Measurements from ENCODE around the gene PDE6B. TPM values are rescaled to one million over a fixed set of nuclear protein-coding genes. Genes with fewer than 3 reads are reported as not detected.

The PDE6B gene
- total and polyA plus RNA-seq, 2 donors (not counting 1 experiment from before 2014, with no cell fraction given): 2.1 TPM; not detected in 1

DNA sequence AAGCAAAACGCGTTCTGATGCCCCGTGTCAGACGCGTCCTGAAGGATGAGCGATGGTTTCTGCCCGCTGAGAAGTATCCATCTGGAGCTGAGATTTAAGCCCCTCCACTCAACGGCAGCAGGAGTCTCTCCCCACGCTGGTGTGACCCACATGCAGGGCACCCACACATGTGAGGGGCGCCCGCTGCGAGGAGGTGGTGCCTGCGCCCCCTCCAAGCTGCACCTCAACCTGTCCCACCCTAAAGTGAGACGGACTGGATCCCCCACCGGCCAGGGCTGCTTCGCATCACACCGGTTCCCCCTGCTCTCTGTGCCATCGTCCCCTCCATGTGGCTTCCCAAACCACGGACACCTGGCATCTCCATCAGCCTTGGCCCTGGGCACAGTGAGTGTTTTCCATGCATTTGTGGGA, 4.5 kb upstream of the PDE6B start:
- Histone ChIP-seq H3K4me3 (replicated peaks in 1 of 4; ENCODE audit: control extremely low read depth in 1 of 4, insufficient read depth in 1 of 4, low read depth in 3 of 4, low read length in 4 of 4) (no peak overlapping the region), H3K4me1 (ENCODE audit: control insufficient read depth, extremely low read depth, insufficient read depth, low read length) (no peaks in the 10 kb centered on the region), H3K9ac (ENCODE audit: insufficient read depth, low read length) (no peak overlapping the region), H3K79me2 (ENCODE audit: control insufficient read depth, insufficient read depth, low read length) (no peaks in the 10 kb centered on the region), H2AFZ (ENCODE audit: low read length) (no peak overlapping the region), H4K20me1 (ENCODE audit: control insufficient read depth, extremely low read depth, insufficient read depth, low read length) (no peaks in the 10 kb centered on the region), H3K9me3 (ENCODE audit: control insufficient read depth, insufficient read depth, low read depth, low read length) (peaks cover 2% of the 10 kb centered on the region), H3K4me2 (ENCODE audit: extremely low read depth, insufficient read depth, low read length) (no peak overlapping the region), H3K27me3 (ENCODE audit: control insufficient read depth, insufficient read depth, low read length) (no peaks in the 10 kb centered on the region), H3K36me3 (ENCODE audit: control insufficient read depth, insufficient read depth, low read length) (no peaks in the 10 kb centered on the region), H3K27ac (ENCODE audit: insufficient read depth, low read length) (no peak overlapping the region)
- no peak for DNase-seq (ENCODE audit: low read depth in 2 of 2)
- no peak for TF ChIP-seq EZH2 (IDR thresholded peaks at IDR 0.05; ENCODE audit: low read length, missing control alignments)
- TF ChIP-seq, protein P1, sequence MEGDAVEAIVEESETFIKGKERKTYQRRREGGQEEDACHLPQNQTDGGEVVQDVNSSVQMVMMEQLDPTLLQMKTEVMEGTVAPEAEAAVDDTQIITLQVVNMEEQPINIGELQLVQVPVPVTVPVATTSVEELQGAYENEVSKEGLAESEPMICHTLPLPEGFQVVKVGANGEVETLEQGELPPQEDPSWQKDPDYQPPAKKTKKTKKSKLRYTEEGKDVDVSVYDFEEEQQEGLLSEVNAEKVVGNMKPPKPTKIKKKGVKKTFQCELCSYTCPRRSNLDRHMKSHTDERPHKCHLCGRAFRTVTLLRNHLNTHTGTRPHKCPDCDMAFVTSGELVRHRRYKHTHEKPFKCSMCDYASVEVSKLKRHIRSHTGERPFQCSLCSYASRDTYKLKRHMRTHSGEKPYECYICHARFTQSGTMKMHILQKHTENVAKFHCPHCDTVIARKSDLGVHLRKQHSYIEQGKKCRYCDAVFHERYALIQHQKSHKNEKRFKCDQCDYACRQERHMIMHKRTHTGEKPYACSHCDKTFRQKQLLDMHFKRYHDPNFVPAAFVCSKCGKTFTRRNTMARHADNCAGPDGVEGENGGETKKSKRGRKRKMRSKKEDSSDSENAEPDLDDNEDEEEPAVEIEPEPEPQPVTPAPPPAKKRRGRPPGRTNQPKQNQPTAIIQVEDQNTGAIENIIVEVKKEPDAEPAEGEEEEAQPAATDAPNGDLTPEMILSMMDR (conservative IDR thresholded peaks at IDR 0.05 in 1 of 2, IDR thresholded peaks at IDR 0.05 in 1 of 2; ENCODE audit: low read depth in 1 of 2, low read length in 2 of 2): no peak

DNA sequence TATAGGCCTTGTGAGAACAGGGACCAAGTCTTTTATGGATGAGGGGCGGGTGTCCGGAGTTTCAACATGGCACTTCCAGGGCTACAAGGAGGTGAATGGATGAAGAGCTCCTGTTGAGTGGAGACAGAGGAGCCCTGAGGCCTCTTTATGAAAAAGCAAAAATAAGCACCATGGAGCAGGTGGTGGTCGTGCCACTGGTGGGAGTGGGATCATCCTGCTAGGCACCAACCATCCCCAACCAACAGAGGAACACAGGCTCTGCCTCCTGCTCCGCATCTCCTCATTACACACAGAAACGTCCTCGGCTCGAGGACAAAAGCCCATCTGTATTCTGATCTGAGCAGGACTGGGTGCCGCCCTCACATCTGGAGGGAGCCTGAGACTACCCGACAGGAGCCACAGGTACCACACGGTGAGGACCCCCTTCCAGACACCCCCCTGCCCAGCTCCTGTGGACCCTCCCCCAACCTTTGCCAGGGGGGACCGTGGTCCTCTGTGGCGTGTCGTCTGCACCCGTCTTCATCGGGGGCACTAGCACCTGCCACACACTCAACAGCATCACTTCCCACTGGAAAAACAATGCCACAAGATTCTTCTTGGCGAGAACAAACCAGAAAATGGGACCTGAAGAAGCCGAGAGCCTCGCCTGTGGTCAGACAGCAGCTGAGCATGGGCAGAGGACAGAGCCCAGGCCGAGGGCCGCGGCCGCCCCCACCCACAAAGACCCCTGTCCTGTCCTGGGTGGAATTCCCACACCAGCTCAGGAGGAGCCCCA, 3.9 kb upstream of the PDE6B start:
- Histone ChIP-seq H3K36me3 (ENCODE audit: control insufficient read depth, insufficient read depth, low read length) (no peaks in the 10 kb centered on the region), H2AFZ (ENCODE audit: low read length) (no peak overlapping the region), H3K79me2 (ENCODE audit: control insufficient read depth, insufficient read depth, low read length) (no peaks in the 10 kb centered on the region), H4K20me1 (ENCODE audit: control insufficient read depth, extremely low read depth, insufficient read depth, low read length) (no peaks in the 10 kb centered on the region), H3K27me3 (ENCODE audit: control insufficient read depth, insufficient read depth, low read length) (no peaks in the 10 kb centered on the region), H3K4me3 (replicated peaks in 1 of 4; ENCODE audit: control extremely low read depth in 1 of 4, insufficient read depth in 1 of 4, low read depth in 3 of 4, low read length in 4 of 4) (no peak overlapping the region), H3K9ac (ENCODE audit: insufficient read depth, low read length) (no peak overlapping the region), H3K4me2 (ENCODE audit: extremely low read depth, insufficient read depth, low read length) (no peak overlapping the region), H3K4me1 (ENCODE audit: control insufficient read depth, extremely low read depth, insufficient read depth, low read length) (no peaks in the 10 kb centered on the region), H3K9me3 (ENCODE audit: control insufficient read depth, insufficient read depth, low read depth, low read length) (peaks cover 2% of the 10 kb centered on the region), H3K27ac (ENCODE audit: insufficient read depth, low read length) (no peak overlapping the region)
- DNase-seq (ENCODE audit: low read depth in 2 of 2): no peak
- TF ChIP-seq, protein P1 (conservative IDR thresholded peaks at IDR 0.05 in 1 of 2, IDR thresholded peaks at IDR 0.05 in 1 of 2; ENCODE audit: low read depth in 1 of 2, low read length in 2 of 2): no peak
- TF ChIP-seq EZH2 (IDR thresholded peaks at IDR 0.05; ENCODE audit: low read length, missing control alignments): no peak

DNA sequence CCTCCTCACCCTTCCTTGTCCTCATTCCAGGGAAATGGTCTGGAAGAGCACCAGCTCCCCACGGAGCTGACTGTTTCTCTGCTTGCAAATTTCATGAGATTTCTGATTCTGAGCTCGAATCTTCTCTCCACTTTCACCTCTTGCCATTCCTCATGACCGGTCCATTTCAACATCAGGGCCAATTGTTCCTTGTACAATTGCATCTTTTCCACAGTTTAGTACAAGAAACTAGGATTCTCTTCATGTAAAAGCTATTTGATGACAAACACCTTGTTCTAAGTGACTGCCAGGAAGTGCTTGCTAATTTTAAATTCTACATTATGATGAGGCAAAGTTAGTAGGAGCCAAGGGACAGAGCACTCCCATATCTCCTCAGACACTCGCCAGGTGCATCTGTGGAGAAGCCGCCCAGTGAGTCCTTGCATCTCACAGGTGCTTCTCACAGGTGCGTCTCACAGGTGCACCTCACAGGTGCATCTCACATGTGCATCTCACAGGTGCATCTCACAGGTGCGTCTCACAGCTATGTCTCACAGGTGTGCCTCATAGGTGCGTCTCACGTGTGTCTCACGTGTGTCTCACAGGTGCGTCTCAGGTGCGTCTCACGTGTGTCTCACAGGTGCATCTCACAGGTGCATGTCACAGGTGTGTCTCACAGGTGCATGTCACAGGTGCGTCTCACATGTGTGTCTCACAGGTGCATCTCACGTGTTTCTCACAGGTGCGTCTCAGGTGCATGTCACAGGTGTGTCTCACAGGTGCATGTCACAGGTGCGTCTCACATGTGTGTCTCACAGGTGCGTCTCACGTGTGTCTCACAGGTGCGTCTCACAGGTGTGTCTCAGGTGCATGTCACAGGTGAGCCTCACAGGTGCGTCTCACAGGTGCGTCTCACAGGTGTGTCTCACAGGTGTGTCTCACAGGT, 3.0 kb upstream of the PDE6B start:
- Histone ChIP-seq H2AFZ (ENCODE audit: low read length) (no peak overlapping the region), H3K79me2 (ENCODE audit: control insufficient read depth, insufficient read depth, low read length) (no peaks in the 10 kb centered on the region), H3K9ac (ENCODE audit: insufficient read depth, low read length) (no peak overlapping the region), H3K4me1 (ENCODE audit: control insufficient read depth, extremely low read depth, insufficient read depth, low read length) (no peaks in the 10 kb centered on the region), H3K27me3 (ENCODE audit: control insufficient read depth, insufficient read depth, low read length) (no peaks in the 10 kb centered on the region), H3K9me3 (ENCODE audit: control insufficient read depth, insufficient read depth, low read depth, low read length) (peaks cover 2% of the 10 kb centered on the region), H3K36me3 (ENCODE audit: control insufficient read depth, insufficient read depth, low read length) (no peaks in the 10 kb centered on the region), H3K4me2 (ENCODE audit: extremely low read depth, insufficient read depth, low read length) (no peak overlapping the region), H3K27ac (ENCODE audit: insufficient read depth, low read length) (no peak overlapping the region), H4K20me1 (ENCODE audit: control insufficient read depth, extremely low read depth, insufficient read depth, low read length) (no peaks in the 10 kb centered on the region), H3K4me3 (replicated peaks in 1 of 4; ENCODE audit: control extremely low read depth in 1 of 4, insufficient read depth in 1 of 4, low read depth in 3 of 4, low read length in 4 of 4) (no peak overlapping the region)
- no peak for TF ChIP-seq EZH2 (IDR thresholded peaks at IDR 0.05; ENCODE audit: low read length, missing control alignments)
- TF ChIP-seq, protein P1 (conservative IDR thresholded peaks at IDR 0.05 in 1 of 2, IDR thresholded peaks at IDR 0.05 in 1 of 2; ENCODE audit: low read depth in 1 of 2, low read length in 2 of 2): no peak
- DNase-seq (ENCODE audit: low read depth in 2 of 2): peak in 1 of 2 donors; percentile 2

Measured in fibroblast of lung (primary cell).